Measurements from ENCODE around the gene KIRREL2.
A peak's percentile ranks its signal among the peaks of the same experiment; 100 is the strongest.
"Not testable (repeated sequence)": the region's sequence is repeated elsewhere in the genome, so short reads cannot be mapped to it uniquely, and the experiment has no call there.

Gene KIRREL2

GRCh38 chr19:35856546-35857149, at the start of gene KIRREL2:
Gene KIRREL2 (plus strand): TSS chr19:35856911. CDS start chr19:35857120, 209 bp downstream.
- DNase-seq = no peak

- no peak for DNase-seq
Measured at GRCh38 chr19:35807633-35808032, 49.1 kb upstream of the KIRREL2 start.

- no peak for DNase-seq
Measured at GRCh38 chr19:35811317-35812219, 45.1 kb upstream of the KIRREL2 start.

GRCh38 chr19:35812220-35813042, 44.3 kb upstream of the KIRREL2 start, which contains the start of gene PRODH2:
Gene PRODH2 (minus strand): TSS chr19:35812845. CDS start chr19:35812805, 40 bp downstream.
- no peak for DNase-seq

GRCh38 chr19:35813043-35813890, 43.4 kb upstream of the KIRREL2 start:
- DNase-seq = no peak

GRCh38 chr19:35816262-35816661, 40.4 kb upstream of the KIRREL2 start:
- no peak for DNase-seq

GRCh38 chr19:35816846-35817245, 39.9 kb upstream of the KIRREL2 start:
- DNase-seq = no peak

- no peak for DNase-seq
Measured at GRCh38 chr19:35818445-35818844, 38.3 kb upstream of the KIRREL2 start.

- DNase-seq = peak; percentile 20
Measured at GRCh38 chr19:35822579-35822978, 34.1 kb upstream of the KIRREL2 start.

- no peak for DNase-seq
Measured at GRCh38 chr19:35824150-35824549, 32.6 kb upstream of the KIRREL2 start.

- peak; percentile 66 for DNase-seq
Measured at GRCh38 chr19:35828692-35829301, 27.9 kb upstream of the KIRREL2 start.

- no peak for DNase-seq
Measured at GRCh38 chr19:35830986-35831385, 25.7 kb upstream of the KIRREL2 start.

GRCh38 chr19:35832054-35832453, 24.7 kb upstream of the KIRREL2 start:
- DNase-seq = no peak

GRCh38 chr19:35833972-35834371, 22.7 kb upstream of the KIRREL2 start:
- no peak for DNase-seq

GRCh38 chr19:35836096-35836495, 20.6 kb upstream of the KIRREL2 start:
- DNase-seq = not testable (repeated sequence)

- DNase-seq = no peak
Measured at GRCh38 chr19:35841961-35842595, 14.6 kb upstream of the KIRREL2 start.

- no peak for DNase-seq
Measured at GRCh38 chr19:35842666-35843272, 13.9 kb upstream of the KIRREL2 start.

GRCh38 chr19:35843676-35844481, 12.8 kb upstream of the KIRREL2 start:
- no peak for DNase-seq

GRCh38 chr19:35844482-35845214, 12.1 kb upstream of the KIRREL2 start:
- no peak for DNase-seq

Measured in RPMI8226 (cell line).